ENCODE results near the gene GALNT1. TPM values are rescaled to one million over a fixed set of nuclear protein-coding genes. Genes with fewer than 3 reads are reported as not detected.

GALNT1 gene
- total and polyA plus RNA-seq, 3 experiments from 2014 or later, result 43.9 to 54.8 (median 46.1) TPM

- Mint-ChIP-seq H3K9me3 (no peaks in the 10 kb centered on the region), H3K27ac (no peak overlapping the region)
- CTCF ChIA-PET, result no interaction called here
Measured at GRCh38 chr18:35703043-35703688, 121.6 kb downstream of the GALNT1 start.

GRCh38 chr18:35705988-35706387 lies 124.4 kb downstream of the GALNT1 start:
- POLR2A ChIA-PET, result no interaction called here

More at GRCh38 chr18:35703043-35703688, 121.6 kb downstream of the GALNT1 start:
- no peak for DNase-seq
- no peaks in the 10 kb centered on the region for H3K9me3 ChIP-seq (ENCODE audit: low read length)
- no peaks in the 10 kb centered on the region for H3K27me3 Mint-ChIP-seq
- H3K27ac ChIP-seq (ENCODE audit: low read depth, low read length), result no peak overlapping the region
- H3K4me3 ChIP-seq (ENCODE audit: low read length), result no peak overlapping the region
- H3K4me3 Mint-ChIP-seq, result no peak overlapping the region
- H3K36me3 Mint-ChIP-seq, result peaks cover 5 to 62% (median 21%) of the 10 kb centered on the region in 3 donors
- no peaks in the 10 kb centered on the region for H3K4me1 Mint-ChIP-seq
- no peaks in the 10 kb centered on the region for H3K27me3 ChIP-seq (ENCODE audit: insufficient read depth, low read length, poor library complexity, severe bottlenecking)
- POLR2A ChIA-PET, result no interaction called here
- H3K4me1 ChIP-seq (ENCODE audit: insufficient read depth, low read length), result no peaks in the 10 kb centered on the region
- H3K36me3 ChIP-seq (ENCODE audit: insufficient read depth, low read length), result no peaks in the 10 kb centered on the region

DNA sequence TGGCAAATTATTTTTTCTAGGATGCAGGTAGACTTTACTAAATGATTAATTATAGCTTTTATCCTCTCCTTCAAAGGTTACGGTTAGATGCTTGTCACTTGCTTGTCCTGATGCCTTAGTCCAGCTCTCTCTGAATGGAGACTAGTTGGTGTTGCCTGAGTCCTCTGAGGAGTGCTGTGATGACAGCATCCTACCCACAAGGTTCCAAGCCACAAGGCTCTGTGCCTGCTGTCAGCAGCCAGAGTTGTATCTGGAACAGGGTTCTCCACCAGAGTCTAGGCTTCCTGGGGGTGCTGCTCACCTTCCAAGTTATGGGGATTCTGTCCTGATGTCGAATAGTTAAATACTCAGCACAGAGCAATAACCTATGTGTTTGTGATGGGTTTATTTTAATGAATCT lies 125.7 kb downstream of the GALNT1 start:
- Histone ChIP-seq H3K27me3 (ENCODE audit: insufficient read depth, low read length, poor library complexity, severe bottlenecking) (no peaks in the 10 kb centered on the region), H3K4me3 (ENCODE audit: low read length) (no peak overlapping the region), H3K4me1 (ENCODE audit: insufficient read depth, low read length) (no peaks in the 10 kb centered on the region), H3K27ac (ENCODE audit: low read depth, low read length) (no peak overlapping the region), H3K36me3 (ENCODE audit: insufficient read depth, low read length) (no peaks in the 10 kb centered on the region), H3K9me3 (ENCODE audit: low read length) (no peaks in the 10 kb centered on the region)
- Mint-ChIP-seq H3K9me3 (no peaks in the 10 kb centered on the region), H3K4me1 (no peaks in the 10 kb centered on the region), H3K27ac (peak overlapping the region in 2 of 8 donors; percentile 17 to 66), H3K4me3 (no peak overlapping the region), H3K36me3 (peaks cover 20 to 74% (median 29%) of the 10 kb centered on the region in 3 donors), H3K27me3 (no peaks in the 10 kb centered on the region)
- POLR2A ChIA-PET, result no interaction called here
- DNase-seq, result no peak
- CTCF ChIA-PET, result no interaction called here

More at GRCh38 chr18:35705988-35706387, 124.4 kb downstream of the GALNT1 start:
- no peak overlapping the region for H3K27ac ChIP-seq (ENCODE audit: low read depth, low read length)
- H3K36me3 ChIP-seq (ENCODE audit: insufficient read depth, low read length), result no peaks in the 10 kb centered on the region
- no peak overlapping the region for H3K4me3 Mint-ChIP-seq
- H3K9me3 ChIP-seq (ENCODE audit: low read length), result no peaks in the 10 kb centered on the region
- H3K27ac Mint-ChIP-seq, result peak overlapping the region in 1 of 8 donors; percentile 81
- H3K4me1 ChIP-seq (ENCODE audit: insufficient read depth, low read length), result no peaks in the 10 kb centered on the region
- CTCF ChIA-PET, result interaction anchor here (0.8 kb wide), 1 partner anchor 9 kb away, joined by 3 read pairs; no protein-coding TSS in a partner anchor
- H3K4me3 ChIP-seq (ENCODE audit: low read length), result no peak overlapping the region
- H3K9me3 Mint-ChIP-seq, result no peaks in the 10 kb centered on the region
- no peaks in the 10 kb centered on the region for H3K27me3 Mint-ChIP-seq
- no peaks in the 10 kb centered on the region for H3K4me1 Mint-ChIP-seq
- DNase-seq, result no peak
- peaks cover 17 to 73% (median 19%) of the 10 kb centered on the region in 3 donors for H3K36me3 Mint-ChIP-seq
- H3K27me3 ChIP-seq (ENCODE audit: insufficient read depth, low read length, poor library complexity, severe bottlenecking), result no peaks in the 10 kb centered on the region

DNA sequence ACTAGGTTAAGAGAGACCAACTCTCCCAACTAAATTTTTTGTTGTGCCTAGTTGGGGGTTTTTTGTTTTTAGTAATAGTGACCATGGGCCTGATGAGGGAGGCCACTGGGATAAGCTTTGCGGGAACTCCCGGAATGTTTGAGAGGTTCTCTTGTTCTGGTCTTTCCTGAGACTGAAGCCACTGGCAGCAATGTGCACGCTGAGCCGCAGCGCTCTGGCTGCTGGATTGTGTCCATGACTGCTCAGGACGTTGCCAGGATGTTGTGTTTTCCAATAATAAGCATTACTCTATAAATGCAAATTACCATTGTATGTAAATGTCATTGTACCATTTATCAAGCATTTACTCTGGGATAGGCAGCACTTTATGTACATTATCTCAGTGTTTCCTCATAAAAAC lies 126.1 kb downstream of the GALNT1 start:
- ChIA-PET CTCF (no interaction called here), POLR2A (no interaction called here)
- Mint-ChIP-seq H3K4me1 (no peaks in the 10 kb centered on the region), H3K36me3 (peaks cover 22 to 74% (median 33%) of the 10 kb centered on the region in 3 donors), H3K27me3 (no peaks in the 10 kb centered on the region), H3K27ac (peak overlapping the region in 1 of 8 donors; percentile 17), H3K4me3 (no peak overlapping the region), H3K9me3 (no peaks in the 10 kb centered on the region)
- no peaks in the 10 kb centered on the region for H3K9me3 ChIP-seq (ENCODE audit: low read length)
- DNase-seq, result no peak
- no peaks in the 10 kb centered on the region for H3K4me1 ChIP-seq (ENCODE audit: insufficient read depth, low read length)
- H3K27me3 ChIP-seq (ENCODE audit: insufficient read depth, low read length, poor library complexity, severe bottlenecking), result no peaks in the 10 kb centered on the region
- no peaks in the 10 kb centered on the region for H3K36me3 ChIP-seq (ENCODE audit: insufficient read depth, low read length)
- no peak overlapping the region for H3K27ac ChIP-seq (ENCODE audit: low read depth, low read length)
- H3K4me3 ChIP-seq (ENCODE audit: low read length), result no peak overlapping the region

GRCh38 chr18:35710581-35710980 lies 129.0 kb downstream of the GALNT1 start:
- no peaks in the 10 kb centered on the region for H3K9me3 ChIP-seq (ENCODE audit: low read length)
- no peak overlapping the region for H3K27ac ChIP-seq (ENCODE audit: low read depth, low read length)
- H3K36me3 ChIP-seq (ENCODE audit: insufficient read depth, low read length), result no peaks in the 10 kb centered on the region
- Mint-ChIP-seq H3K4me3 (no peak overlapping the region), H3K36me3 (peaks cover 17 to 59% (median 36%) of the 10 kb centered on the region in 3 donors), H3K27me3 (no peaks in the 10 kb centered on the region), H3K27ac (no peak overlapping the region), H3K4me1 (no peaks in the 10 kb centered on the region), H3K9me3 (no peaks in the 10 kb centered on the region)
- ChIA-PET POLR2A (no interaction called here), CTCF (no interaction called here)
- no peaks in the 10 kb centered on the region for H3K4me1 ChIP-seq (ENCODE audit: insufficient read depth, low read length)
- H3K4me3 ChIP-seq (ENCODE audit: low read length), result no peak overlapping the region
- no peaks in the 10 kb centered on the region for H3K27me3 ChIP-seq (ENCODE audit: insufficient read depth, low read length, poor library complexity, severe bottlenecking)
- no peak for DNase-seq

- Mint-ChIP-seq H3K27ac (no peak overlapping the region), H3K36me3 (peaks cover 14 to 55% (median 36%) of the 10 kb centered on the region in 3 donors), H3K27me3 (no peaks in the 10 kb centered on the region), H3K4me3 (no peak overlapping the region), H3K4me1 (no peaks in the 10 kb centered on the region), H3K9me3 (peaks cover 0 to 2% (median 0%) of the 10 kb centered on the region in 5 donors)
- Histone ChIP-seq H3K4me1 (ENCODE audit: insufficient read depth, low read length) (no peaks in the 10 kb centered on the region), H3K9me3 (ENCODE audit: low read length) (no peaks in the 10 kb centered on the region), H3K27me3 (ENCODE audit: insufficient read depth, low read length, poor library complexity, severe bottlenecking) (no peaks in the 10 kb centered on the region), H3K36me3 (ENCODE audit: insufficient read depth, low read length) (no peaks in the 10 kb centered on the region), H3K27ac (ENCODE audit: low read depth, low read length) (no peak overlapping the region), H3K4me3 (ENCODE audit: low read length) (no peak overlapping the region)
- POLR2A ChIA-PET, result no interaction called here
- CTCF ChIA-PET, result no interaction called here
- no peak for DNase-seq
Measured at GRCh38 chr18:35711227-35711626, 129.7 kb downstream of the GALNT1 start.

GRCh38 chr18:35713545-35713944 lies 132.0 kb downstream of the GALNT1 start:
- Histone ChIP-seq H3K36me3 (ENCODE audit: insufficient read depth, low read length) (no peaks in the 10 kb centered on the region), H3K27me3 (ENCODE audit: insufficient read depth, low read length, poor library complexity, severe bottlenecking) (no peaks in the 10 kb centered on the region), H3K4me1 (ENCODE audit: insufficient read depth, low read length) (no peaks in the 10 kb centered on the region), H3K9me3 (ENCODE audit: low read length) (no peaks in the 10 kb centered on the region), H3K27ac (ENCODE audit: low read depth, low read length) (no peak overlapping the region), H3K4me3 (ENCODE audit: low read length) (no peak overlapping the region)
- no peak for DNase-seq
- H3K4me1 Mint-ChIP-seq, result no peaks in the 10 kb centered on the region
- H3K27ac Mint-ChIP-seq, result no peak overlapping the region
- peaks cover 16 to 37% (median 36%) of the 10 kb centered on the region in 3 donors for H3K36me3 Mint-ChIP-seq
- ChIA-PET POLR2A (no interaction called here), CTCF (interaction anchor here (1.1 kb wide), 1 partner anchor 14 kb away, joined by 3 read pairs; no protein-coding TSS in a partner anchor)
- peaks cover 0 to 10% (median 4%) of the 10 kb centered on the region in 5 donors for H3K9me3 Mint-ChIP-seq
- no peaks in the 10 kb centered on the region for H3K27me3 Mint-ChIP-seq
- no peak overlapping the region for H3K4me3 Mint-ChIP-seq

DNA sequence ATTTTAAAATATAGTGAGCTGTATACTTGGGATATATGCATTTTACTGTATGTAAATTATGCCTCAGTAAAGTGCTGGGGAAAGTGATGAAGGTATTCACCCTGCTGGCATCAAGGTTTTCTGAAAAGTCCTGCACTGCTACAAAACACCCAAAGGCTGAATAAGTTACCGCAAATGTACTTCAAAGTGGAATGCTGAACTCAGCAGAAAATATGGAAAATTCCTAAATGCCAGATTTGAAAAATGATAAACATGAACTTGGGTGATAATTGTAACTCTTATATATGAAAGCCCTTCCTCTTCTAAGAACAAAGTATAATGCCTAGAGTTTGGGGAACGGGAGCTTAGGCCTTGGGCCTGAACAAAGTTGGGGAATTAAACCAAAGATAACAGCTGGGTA lies 133.0 kb downstream of the GALNT1 start:
- peaks cover 16 to 33% (median 29%) of the 10 kb centered on the region in 3 donors for H3K36me3 Mint-ChIP-seq
- Histone ChIP-seq H3K27ac (ENCODE audit: low read depth, low read length) (no peak overlapping the region), H3K4me3 (ENCODE audit: low read length) (no peak overlapping the region), H3K9me3 (ENCODE audit: low read length) (no peaks in the 10 kb centered on the region), H3K27me3 (ENCODE audit: insufficient read depth, low read length, poor library complexity, severe bottlenecking) (no peaks in the 10 kb centered on the region), H3K4me1 (ENCODE audit: insufficient read depth, low read length) (no peaks in the 10 kb centered on the region), H3K36me3 (ENCODE audit: insufficient read depth, low read length) (no peaks in the 10 kb centered on the region)
- H3K27ac Mint-ChIP-seq, result no peak overlapping the region
- H3K4me1 Mint-ChIP-seq, result no peaks in the 10 kb centered on the region
- H3K9me3 Mint-ChIP-seq, result peaks cover 0 to 19% (median 10%) of the 10 kb centered on the region in 5 donors
- no peak for DNase-seq
- ChIA-PET POLR2A (no interaction called here), CTCF (no interaction called here)
- H3K27me3 Mint-ChIP-seq, result no peaks in the 10 kb centered on the region
- H3K4me3 Mint-ChIP-seq, result no peak overlapping the region
